ELF-1 (cell line): Measurements from ENCODE around the gene THBD.

ENCODE experiments used
- DNase-seq: peaks from one replicate; pipeline ENCODE4 v3.0.0-alpha.2; 2016; ENCODE audit warnings: low read depth, low spot score

The THBD gene

DNA sequence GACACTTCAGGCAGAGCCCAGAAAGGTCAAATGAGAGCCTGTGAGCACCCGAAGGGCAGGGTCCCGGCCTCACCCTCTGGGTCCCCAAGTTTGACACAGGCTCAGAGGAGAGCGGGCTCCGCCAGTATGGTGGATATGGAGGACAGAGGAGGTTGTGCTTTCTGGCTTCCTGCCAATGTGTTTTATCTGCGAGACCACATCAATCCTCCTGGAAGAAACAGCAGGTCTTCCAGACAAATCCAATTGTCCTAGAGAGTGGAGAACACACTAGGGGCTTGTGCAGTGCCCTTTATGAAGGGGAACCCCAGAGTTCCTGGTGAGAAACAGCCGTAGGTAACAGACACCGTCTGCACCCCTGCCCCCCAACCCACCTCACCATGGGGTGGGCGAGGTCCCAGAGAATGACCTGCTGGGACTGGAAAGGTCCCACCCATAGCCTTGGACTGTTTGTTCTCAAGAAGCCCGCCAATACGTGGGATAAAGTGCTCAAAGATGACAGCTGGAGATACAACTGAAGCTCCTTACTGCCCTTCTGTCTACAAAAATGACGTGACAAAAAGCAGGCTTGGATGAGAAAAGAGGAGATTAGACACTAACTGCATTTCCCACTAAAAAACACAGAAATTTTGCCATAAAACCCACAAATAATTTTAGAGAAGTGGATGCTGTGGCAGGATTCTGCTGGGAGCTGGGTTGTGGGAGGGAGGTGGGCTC, 38.3 kb downstream of the THBD start:
- no peak for DNase-seq

DNA sequence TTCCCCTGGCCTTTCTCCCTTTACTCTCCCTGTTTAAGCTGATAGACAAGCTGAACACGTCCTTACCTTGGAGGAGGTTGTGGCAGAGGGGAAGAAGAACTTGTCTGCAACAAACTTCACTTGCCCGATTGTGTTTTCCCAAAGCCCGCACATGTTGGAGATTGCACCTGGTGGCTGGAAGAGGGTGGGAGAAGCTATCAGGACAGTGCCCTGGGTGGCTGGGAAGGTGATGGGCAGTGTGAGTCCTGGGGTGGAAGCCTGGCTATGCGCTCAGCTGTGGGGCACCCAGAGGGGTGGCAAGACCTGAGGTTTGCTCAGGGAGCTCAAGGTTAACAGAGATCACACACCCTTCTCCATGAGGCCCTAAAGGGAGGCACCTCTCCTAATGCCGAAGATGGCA, 39.4 kb downstream of the THBD start:
- no peak for DNase-seq

DNA sequence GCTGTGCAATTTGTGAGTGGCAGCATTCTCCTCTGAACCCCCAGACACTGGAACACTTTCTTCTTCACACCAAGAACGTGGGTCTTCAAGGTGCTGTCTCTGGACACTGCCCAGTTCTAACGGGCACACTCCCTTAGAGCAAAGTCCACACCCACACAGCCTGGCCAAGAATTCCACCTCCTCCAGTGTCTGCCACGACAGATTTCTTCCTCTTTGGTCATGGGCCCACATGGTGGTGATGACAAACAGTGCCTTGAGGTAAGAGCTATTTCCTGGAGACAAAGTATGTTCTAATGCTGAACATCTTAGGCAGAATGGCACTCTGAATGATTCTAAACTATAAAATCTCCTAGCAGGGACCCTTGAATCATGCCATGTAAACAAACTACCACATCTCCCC, 39.8 kb downstream of the THBD start:
- no peak for DNase-seq

DNA sequence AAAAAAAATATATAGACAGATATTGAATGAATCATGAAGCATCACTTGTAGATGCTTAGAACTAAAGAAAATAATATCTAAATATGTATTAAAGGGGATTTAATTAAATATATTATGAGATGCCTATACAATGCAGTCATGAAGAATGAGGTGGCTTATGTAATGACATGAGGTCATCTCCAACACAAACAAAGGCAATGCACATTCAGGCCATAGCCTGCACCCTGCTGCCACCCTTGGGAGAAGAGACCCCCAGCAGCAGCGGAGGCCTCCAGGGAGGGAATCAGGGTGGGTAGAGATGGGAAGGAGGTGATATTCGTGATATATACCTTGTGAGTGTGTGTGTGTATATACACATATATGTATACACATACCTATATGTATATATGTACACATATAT, 40.8 kb downstream of the THBD start:
- DNase-seq: no peak

DNA sequence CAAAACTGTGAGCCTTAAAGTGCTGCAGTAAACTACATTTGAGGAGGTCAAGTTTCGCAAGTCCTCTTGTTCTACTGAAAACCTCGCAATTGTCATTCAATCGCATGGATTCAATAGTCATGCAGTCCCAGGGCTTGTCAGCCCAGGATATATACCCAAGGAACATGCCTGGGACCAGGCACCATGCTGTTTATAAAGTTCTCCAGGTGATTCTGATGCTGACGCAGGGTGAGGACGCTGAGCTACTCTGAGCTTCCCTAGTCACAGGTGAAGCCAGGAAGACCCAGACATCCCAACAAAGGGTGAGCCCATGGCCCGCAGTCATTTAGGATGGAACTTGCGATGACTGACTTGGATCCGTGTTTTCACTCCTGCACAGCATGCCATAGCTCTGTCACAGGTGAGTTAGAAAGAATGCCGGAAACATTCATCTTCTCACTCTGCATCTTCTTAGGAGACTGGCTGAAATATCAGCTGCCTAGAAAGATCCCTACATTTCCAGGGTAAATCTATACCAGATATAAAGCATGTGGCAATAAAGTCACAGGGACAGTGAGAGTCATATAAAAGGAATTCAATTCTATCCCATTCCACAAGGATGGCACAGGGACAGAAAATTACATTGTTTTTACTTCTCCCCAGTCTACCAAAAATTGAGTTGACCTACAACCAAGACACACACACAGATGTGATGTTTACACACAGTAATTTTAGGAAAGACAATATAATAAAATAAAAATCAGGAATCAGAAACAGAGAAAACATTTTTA, 41.4 kb downstream of the THBD start:
- DNase-seq: no peak

DNA sequence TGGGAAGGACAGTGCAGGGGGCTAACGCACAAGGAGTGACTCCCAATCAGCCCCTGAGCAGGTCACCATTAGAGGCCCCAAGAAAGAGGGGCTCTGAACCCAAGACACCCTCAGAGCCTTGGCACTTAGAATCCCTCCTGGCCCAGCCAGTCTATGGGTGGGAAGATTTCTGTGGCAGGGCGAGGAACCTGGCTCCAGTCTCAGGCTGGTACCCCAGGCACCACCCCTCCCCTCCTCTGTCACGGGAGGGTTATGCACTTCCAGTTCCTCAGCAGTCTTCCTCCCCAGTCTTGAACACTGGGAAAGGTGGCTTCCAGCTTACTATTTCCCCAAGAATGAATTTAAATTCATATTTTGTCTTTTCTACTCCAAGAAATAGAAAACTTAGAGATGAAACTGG, 42.0 kb downstream of the THBD start:
- DNase-seq: no peak

DNA sequence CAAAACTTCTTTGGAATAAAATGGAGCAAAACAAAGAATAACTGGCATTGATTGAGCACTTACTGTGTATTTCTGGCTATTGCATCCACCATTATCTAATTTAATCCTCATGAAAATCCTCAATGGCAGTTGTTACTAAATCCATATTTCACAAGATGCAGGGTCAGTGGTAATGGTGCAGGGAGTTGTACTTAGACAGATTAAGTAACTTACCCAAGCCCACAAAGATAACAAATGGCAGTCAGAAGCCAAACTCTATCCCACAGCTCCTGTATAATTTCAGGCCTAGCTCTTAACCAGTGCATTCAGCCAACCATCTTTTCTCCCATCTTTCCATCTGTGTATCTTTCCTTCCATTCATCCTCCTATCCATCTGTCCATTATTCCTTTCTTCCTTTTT, 43.7 kb downstream of the THBD start:
- no peak for DNase-seq

DNA sequence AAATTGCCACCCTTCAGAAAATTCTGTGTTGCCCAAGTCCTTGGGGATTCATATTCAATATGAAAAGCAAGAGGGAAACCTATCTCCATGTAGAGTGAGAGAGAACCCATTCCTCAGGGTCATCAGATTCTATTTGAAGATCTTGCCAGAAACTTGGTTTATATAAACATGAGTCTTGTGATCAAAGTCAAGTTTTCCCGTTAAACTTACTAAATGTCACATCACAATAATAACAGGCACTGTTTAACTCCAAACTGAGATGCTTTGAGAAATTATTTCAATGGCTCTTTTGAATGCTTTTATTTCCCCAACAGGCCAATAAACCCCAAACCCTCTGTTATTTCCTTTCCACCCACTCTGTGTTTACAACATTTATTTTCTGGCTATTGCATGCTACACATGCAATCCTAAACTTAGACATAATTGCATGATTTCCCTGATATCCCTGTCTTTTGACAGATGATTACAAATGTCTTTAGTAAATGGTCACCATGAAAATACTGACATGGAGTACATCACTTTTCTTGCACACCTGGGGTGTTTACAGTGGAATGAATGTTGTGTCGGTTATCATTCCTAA, 45.5 kb downstream of the THBD start:
- DNase-seq: no peak

DNA sequence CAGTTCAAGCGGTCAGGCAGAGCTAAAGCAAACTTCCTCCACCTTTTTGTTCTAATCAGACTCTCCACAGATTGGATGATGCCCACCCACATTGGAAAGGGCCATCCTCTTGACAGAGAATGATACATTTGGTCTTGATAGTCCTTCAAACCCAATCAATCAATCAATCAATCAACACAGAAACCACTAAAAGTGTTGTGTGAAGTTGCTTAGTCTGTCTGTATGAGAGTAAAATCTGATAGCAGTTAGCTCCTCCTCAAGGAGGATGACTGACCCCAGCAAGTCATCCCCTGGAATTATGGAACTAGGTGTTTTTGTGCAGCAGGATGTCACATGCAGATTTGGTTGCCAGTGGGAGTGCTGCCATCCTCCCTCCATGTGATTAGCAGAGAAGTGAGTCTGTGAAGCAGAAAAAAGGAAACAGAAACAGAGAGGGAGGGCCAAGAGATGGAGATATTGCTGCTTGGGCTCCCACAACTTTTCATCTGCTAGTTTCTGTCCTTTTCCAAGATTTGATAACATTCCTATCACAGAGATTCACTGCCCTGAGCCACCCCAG, 46.3 kb downstream of the THBD start:
- DNase-seq: no peak

DNA sequence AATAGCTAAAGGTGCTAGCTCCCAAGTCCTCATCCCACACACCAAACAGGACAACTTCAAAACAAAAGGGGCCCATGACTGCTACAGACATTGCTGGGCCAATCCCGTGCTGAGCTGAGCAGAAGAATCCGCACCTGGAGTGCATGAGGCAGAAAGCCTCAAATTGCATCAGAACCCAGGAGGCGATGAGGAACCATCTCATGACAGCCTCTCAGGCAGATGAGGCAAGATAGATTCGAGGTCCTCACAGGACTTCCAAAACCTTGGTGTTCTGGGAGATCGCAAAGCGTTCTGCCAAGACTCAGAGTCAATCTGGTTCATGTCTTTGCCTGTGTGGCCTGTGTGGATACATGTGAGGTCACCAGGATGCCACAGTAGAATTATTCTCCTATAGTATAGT, 47.2 kb downstream of the THBD start:
- no peak for DNase-seq

DNA sequence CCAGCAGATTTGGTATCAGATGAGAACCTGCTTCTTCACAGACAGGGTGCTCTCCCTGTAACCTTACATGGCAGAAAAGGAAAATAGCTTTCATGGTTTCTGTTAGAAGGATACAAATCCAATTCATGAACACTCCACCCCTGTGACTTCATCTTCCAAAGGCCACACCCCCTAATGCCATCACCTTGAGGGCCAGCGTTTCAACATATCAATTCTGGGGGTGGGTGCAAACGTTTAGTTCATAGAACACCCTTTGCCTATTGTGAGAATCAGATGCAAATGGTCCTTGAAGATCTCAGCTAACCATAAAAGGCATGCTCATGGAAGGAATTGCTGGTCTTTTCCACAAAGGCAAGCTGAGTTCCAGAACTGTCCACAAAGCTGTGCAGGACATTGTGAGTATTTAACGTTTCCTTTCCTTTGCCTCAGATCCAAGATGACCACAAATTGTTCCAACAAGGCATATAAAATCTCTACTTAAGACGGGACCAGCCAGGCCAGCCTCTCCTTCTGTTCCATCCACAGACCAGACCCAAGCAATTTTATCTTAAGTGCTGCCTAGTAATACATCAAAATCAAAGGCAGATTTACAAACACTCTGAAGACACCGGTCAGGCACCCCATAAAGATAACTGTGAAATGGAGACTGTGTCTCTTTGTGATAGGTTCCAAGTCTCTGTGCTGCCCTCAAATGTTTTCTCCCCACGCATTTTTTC, 49.1 kb downstream of the THBD start:
- DNase-seq: no peak

DNA sequence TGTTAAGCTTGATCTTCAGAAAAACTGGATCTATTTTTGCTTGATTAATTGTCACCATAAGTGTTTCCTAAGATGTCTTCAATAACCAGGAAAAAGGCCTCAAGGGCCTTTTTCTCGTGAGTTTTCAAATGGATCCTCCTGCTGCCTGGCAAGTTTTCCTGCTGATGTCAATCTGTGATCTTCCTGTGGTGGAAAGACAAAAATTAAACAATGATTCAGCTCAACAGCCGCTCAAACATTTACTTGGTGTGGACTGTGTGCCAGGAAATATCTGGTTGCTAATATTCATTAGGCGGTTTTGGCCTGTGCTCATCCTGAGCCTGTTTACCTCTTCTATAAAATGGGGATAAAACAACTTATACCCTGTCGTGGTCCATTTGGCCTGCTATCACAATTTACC, 49.7 kb downstream of the THBD start:
- no peak for DNase-seq

DNA sequence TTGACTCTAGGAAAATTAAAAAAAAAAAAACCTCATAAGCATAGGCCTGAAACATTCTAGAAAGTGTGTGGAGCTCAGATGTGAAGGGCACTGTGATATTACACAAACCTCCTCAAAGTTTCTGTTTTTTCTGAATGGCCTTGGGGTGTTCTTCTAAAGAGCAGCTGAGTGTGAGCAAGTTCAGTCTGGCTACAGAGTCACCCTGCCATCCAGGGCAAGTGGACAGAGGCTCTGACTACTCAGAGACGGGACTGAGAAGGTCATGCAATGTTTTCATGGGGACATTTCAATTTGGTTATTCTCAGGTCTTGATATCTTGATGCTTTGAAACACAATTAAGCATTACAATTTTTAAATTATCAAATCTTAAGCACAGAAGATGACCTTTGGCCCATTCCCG, 51.0 kb downstream of the THBD start:
- no peak for DNase-seq

DNA sequence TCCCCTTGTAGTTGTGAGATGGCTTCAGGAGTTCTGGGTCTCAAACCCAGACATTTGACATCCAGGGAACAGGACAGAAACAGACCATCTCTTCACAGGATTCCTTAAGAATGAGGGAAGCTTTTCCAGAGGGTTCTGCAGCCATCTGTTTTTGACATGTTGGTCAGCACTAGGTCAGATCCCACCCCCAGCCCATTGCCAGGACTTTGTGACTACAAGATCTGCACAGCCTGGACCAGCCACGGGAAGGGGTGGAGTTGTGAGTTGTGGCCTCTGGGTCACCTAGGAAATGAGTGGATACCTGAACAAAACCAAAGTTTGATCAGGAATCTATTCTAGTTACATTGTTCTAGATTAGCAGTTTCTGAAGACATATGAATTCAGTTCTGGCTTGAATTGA, 53.5 kb downstream of the THBD start:
- DNase-seq: no peak
